GM18861 (cell line): ENCODE measurements around the gene LGR5.

ENCODE experiments used
- ATAC-seq: cut with Tn5 transposase; IDR thresholded peaks from one replicate; pipeline ENCODE4 v1.9.1; 2021; ENCODE audit not compliant: unreplicated experiment

Gene LGR5

GRCh38 chr12:71436696-71437095, 2.9 kb upstream of the LGR5 start:
- ATAC-seq = no peak

GRCh38 chr12:71438670-71439361, 782 bp upstream of the LGR5 start:
- no peak for ATAC-seq

GRCh38 chr12:71439362-71439612, 311 bp upstream of the LGR5 start:
- ATAC-seq = no peak

GRCh38 chr12:71440345-71440762, 756 bp downstream of the LGR5 start:
- ATAC-seq = no peak

- ATAC-seq = peak; percentile 65
Measured at GRCh38 chr12:71440763-71441748, 1.5 kb downstream of the LGR5 start.

- no peak for ATAC-seq
Measured at GRCh38 chr12:71441836-71442566, 2.4 kb downstream of the LGR5 start.

GRCh38 chr12:71442567-71442931, 3.0 kb downstream of the LGR5 start:
- ATAC-seq = no peak

- no peak for ATAC-seq
Measured at GRCh38 chr12:71445071-71445470, 5.5 kb downstream of the LGR5 start.

GRCh38 chr12:71447691-71448132, 8.1 kb downstream of the LGR5 start:
- no peak for ATAC-seq

- ATAC-seq = no peak
Measured at GRCh38 chr12:71448150-71448581, 8.6 kb downstream of the LGR5 start.

- no peak for ATAC-seq
Measured at GRCh38 chr12:71449373-71450070, 9.9 kb downstream of the LGR5 start.

- no peak for ATAC-seq
Measured at GRCh38 chr12:71452006-71452405, 12.4 kb downstream of the LGR5 start.

GRCh38 chr12:71455028-71455737, 15.6 kb downstream of the LGR5 start:
- ATAC-seq = no peak

- no peak for ATAC-seq
Measured at GRCh38 chr12:71456316-71456715, 16.7 kb downstream of the LGR5 start.

- no peak for ATAC-seq
Measured at GRCh38 chr12:71456990-71457389, 17.4 kb downstream of the LGR5 start.

GRCh38 chr12:71460318-71460717, 20.7 kb downstream of the LGR5 start:
- no peak for ATAC-seq

- no peak for ATAC-seq
Measured at GRCh38 chr12:71460850-71461609, 21.4 kb downstream of the LGR5 start.

GRCh38 chr12:71461787-71462328, 22.3 kb downstream of the LGR5 start:
- no peak for ATAC-seq

GRCh38 chr12:71465796-71466195, 26.2 kb downstream of the LGR5 start:
- no peak for ATAC-seq
